ENCODE measurements around the gene OGDH.

DNA sequence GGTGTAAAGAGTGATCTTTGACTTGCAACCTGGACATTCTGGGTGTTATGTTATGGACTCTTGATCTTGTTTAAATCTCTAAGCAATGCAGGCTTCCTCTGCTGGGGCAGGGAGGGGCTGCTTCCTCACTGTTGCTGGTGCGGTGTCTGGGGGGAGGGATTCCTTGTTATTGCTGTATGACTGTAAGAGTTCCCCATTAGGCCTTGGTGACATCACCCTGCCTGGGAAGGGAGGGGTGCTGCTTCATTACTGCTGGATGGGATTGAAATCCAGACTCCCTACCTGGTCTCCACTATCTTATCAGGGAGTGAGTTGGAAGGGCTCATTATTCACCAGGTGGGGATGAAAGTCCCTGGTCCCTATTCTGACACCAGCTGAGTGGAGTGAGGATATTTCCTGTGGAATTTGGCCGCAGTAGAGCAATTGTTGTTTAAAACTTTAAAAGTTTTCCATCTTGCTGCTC lies 8.8 kb downstream of the OGDH start:
- TF ChIP-seq, protein P1, sequence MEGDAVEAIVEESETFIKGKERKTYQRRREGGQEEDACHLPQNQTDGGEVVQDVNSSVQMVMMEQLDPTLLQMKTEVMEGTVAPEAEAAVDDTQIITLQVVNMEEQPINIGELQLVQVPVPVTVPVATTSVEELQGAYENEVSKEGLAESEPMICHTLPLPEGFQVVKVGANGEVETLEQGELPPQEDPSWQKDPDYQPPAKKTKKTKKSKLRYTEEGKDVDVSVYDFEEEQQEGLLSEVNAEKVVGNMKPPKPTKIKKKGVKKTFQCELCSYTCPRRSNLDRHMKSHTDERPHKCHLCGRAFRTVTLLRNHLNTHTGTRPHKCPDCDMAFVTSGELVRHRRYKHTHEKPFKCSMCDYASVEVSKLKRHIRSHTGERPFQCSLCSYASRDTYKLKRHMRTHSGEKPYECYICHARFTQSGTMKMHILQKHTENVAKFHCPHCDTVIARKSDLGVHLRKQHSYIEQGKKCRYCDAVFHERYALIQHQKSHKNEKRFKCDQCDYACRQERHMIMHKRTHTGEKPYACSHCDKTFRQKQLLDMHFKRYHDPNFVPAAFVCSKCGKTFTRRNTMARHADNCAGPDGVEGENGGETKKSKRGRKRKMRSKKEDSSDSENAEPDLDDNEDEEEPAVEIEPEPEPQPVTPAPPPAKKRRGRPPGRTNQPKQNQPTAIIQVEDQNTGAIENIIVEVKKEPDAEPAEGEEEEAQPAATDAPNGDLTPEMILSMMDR (IDR thresholded peaks at IDR 0.05), result no peak
- no peak for TF ChIP-seq EP300 (IDR thresholded peaks at IDR 0.05; ENCODE audit: low read depth)

Data from transverse colon (tissue), 3 donors.